Activated CD4-positive, alpha-beta T cell treated with anti-CD3 and anti-CD28 coated beads for 48 hours (primary cell): Measurements from ENCODE around the gene TTC28.

ENCODE experiments used
- DNase-seq: peaks from one replicate; pipeline ENCODE4 v3.0.0-alpha.2; 2020

Gene TTC28

DNA sequence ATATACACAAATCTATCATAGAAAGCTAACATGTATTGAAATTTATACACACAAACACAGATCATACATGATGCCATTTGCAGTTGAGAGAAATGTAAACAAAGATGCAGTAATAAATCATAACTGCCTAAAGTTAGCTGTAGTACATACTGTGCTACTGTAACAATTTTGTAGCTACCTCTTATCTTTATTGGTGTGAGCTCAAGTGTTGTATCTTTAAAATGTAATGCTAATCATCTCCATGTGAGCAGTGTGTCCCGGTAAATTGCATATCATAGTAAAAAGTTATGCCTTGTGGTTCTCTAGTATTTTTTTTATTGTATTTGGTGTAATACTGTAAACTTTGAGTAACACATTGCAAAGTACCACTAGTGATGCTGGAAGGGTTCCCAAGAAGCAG, 743.7 kb downstream of the TTC28 start:
- DNase-seq, result no peak

DNA sequence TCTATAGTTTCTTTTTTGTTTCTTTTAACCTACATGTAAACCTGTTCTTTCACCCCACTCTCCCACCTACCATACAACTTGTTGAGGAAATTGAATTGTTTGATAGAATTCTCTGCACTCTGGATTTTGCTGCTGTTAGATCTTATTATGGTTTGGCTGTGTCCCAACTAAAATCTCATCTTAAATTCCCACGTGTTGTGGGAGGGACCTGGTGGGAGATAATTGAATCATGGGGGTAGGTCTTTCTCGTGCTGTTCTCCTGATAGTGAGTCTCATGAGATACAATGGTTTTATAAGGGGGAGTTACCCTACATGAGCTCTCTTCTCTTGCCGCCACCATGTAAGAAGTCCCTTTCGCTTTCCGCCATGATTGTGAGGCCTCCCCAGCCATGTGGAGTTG, 745.6 kb downstream of the TTC28 start:
- no peak for DNase-seq

DNA sequence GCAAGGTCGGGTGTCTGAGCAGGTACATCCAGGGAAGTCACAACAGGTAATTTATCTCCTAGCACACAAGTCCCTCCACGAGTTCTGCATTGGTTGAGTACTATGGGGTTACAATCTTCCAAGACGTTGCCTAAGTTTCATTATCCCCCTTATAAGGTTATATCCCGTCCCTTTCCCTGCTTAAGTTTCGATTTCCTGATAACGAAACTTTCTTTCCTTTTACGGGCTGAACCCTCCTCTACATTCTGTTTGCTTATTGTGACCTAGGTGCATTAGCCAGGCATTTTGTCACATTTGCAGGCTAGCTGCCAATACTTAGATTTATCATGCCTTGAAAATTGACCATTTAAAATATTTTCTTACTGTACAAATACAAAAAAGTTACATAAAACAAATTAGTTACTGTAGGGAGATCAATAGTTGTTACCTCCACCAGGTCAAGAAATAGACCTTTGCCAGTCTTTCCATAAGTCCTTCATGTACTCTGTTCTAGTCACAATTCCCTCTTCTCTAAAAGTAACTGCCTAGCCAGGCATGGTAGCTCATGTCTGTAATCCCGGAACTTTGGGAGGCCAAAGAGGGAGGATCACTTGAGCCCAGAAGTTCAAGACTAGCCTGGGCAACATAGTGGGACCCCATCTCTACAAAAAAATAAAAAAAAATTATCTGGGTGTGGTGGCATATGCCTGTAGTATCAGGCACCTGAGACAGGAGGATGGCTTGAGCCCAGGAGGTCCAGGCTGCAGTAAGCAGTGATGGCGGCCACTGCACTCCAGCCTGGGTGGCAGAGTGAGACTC, 746.3 kb downstream of the TTC28 start:
- DNase-seq, result no peak

DNA sequence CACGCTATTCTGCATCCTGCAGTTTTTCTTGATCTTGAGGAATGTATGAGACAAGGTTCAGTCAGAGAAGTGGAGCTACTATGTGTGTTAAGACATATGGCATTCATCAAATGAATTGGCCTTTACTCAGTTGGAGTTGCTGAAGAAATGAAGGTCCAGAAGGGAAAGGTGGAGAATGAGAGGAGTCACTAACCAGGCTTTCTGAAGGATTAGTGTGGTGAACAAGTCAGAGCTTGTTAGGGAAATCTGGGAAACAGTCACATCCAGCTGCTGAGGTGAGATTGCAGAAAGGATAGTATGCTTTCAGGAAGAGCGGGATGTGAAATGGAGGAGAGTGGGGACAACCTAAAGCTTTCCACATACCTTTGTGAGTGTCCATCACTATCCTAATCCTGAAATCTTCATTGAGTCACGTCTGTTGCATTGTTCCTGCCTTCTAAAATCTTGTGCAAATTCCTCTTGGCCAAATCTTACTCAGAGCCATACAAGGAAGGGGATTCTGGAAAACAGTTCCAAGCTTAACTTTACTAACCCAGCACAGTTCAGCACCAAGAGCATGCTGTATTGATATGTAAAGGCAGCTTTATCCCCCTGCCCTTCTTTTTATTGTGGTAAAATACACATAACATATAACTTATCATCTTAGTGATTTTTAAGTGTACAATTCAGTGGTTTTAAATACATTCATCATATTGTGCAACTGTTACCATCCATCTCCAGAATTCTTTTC, 749.1 kb downstream of the TTC28 start:
- no peak for DNase-seq
